HG03060 (cell line): Measurements from ENCODE around the gene LONRF2.

Source experiments
- ATAC-seq: cut with Tn5 transposase; IDR thresholded peaks from one replicate; pipeline ENCODE4 v1.9.1; 2021; ENCODE audit warnings: low read depth, moderate number of reproducible peaks; ENCODE audit not compliant: unreplicated experiment

Gene LONRF2

GRCh38 chr2:100302585-100302892 is 19.8 kb downstream of the LONRF2 start:
- no peak for ATAC-seq

GRCh38 chr2:100301881-100302584 is 20.3 kb downstream of the LONRF2 start:
- no peak for ATAC-seq

DNA sequence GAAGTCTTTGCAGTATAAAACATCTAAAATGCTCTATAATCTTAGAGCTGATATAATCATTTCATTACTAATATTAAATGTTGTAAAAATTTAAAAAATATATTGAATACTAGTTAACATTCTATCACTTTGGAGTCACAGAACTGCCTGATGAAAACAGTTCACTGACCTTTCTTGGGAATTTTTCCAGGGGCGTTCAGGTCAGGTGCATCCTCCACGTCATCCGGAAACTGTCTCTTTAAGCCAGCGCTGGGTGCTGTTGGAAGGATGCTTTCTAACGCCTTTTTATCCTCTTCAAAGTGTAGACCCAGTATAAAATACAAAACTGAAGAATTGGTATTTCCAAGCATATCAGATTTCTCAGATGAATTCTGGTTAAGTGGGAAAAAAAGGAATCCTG is 22.8 kb downstream of the LONRF2 start:
- ATAC-seq, result no peak

GRCh38 chr2:100297511-100297910 is 24.8 kb downstream of the LONRF2 start:
- no peak for ATAC-seq

DNA sequence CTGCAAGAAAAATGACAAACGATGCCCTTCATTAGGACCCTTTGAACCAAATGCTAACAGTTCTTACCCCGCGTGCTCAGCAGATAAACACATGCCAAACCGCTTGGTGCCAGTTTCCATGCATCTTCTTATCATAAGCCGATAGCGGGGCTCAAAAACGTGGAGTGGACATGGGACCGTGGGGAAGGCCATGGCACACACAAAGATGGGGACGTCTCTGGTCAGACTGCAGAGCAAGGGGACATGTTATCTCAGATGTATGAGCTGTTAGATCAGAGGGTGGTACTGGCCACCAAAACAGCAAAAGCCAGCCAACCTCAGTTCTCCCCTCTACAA is 28.2 kb downstream of the LONRF2 start:
- ATAC-seq, result no peak

- ATAC-seq, result no peak
Measured at GRCh38 chr2:100293341-100294161, 28.8 kb downstream of the LONRF2 start.

DNA sequence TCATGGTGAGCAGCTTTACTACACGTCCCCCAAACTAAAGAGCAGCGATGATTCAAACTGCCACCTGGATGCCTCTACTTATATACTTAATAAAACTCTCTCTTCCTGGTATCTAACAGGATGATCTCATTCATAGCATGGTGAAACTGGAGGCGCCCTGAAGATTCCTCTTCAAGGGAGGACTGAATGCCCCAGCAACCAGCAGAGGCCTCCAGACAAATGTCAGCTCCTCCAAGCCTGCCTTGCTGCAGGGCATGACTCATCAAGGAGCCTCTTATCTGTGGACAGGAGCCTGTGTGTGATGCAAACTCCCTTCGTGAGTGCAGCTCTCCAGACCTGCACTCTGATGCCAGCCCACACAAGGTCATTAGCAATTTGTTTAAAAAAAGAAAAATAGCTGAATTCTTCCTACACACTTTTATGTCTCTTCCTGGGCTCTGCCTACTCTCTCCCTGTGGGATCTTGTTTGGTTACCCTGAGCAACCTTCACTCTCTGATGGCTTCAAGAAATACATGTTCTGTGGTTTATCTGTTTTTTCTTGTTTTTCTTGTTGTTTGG is 30.2 kb downstream of the LONRF2 start:
- no peak for ATAC-seq

GRCh38 chr2:100291152-100291970 is 30.9 kb downstream of the LONRF2 start:
- no peak for ATAC-seq

DNA sequence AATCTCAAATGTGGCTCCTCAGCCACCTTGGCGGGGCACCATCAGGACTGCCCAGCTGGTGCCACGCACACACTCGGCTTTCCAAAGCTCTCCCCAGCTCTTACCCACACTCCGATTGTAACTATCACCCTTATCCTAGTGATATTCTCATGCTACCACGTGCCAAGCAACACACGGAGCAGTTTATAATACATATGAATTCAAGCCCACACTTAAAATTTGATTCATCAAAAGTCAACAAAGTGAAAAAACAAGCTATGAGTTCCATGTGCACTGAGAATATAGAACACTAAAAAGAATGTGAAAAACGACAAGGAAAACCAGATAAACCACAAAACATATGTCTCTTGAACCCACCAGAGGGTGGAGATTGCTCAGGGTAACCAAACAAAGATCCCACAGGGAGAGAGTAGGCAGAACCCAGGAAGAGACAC is 31.6 kb downstream of the LONRF2 start:
- ATAC-seq, result no peak

DNA sequence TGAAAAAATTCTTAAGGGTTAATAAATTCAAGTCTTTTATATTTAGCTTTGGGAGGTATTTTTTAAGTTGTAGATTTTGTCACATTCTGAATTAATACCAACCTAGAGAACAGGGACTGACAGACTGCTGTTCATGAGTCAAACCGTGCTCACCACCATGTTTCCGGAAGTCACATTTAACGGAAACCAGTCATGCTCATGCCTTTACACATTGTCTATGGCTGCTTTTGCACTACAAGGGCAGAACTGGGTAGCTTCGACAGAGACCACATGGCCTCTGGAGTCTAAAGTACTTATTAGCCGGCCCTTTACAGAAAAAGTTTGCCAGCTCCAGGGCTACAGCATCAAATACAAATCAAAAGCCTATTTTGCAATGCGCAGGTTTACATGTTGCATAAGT is 33.3 kb downstream of the LONRF2 start:
- ATAC-seq, result no peak

DNA sequence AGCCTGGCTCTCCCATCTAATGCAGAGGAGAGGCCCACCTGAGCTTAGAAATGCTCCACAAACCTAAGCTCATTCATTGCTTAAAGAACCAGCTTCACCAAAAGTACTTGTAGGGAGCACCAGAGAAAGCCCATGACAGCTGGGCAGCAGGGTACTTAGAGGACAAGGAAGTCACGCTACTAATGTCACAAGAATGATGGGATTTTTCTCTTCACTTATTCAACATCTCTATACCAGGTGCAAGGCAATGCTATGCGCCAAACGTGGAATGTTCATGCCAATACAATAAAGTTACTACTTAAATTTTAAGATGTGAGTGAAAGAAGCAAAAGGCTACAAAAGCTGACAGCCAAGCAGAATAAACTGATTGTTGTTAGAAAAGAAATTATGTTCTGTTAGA is 36.0 kb downstream of the LONRF2 start:
- no peak for ATAC-seq

DNA sequence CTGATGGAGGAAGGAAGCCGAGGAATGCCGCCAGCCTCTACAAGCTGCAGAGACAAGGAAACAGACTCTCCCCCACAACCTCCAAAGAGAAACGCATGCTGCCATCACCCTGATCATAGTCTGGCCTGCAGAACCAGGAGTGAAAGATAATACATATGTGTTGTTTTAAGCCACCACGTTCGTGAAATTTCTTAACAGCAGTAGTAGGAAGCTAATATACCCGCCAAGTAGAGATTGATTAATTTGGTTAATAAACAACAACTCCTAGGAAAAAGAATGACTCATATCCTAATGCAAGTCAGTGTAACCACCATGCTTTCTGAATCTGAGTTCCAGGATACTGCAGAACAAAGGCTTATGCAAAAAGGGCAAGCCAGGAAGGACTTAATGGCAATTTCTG is 36.6 kb downstream of the LONRF2 start:
- no peak for ATAC-seq

DNA sequence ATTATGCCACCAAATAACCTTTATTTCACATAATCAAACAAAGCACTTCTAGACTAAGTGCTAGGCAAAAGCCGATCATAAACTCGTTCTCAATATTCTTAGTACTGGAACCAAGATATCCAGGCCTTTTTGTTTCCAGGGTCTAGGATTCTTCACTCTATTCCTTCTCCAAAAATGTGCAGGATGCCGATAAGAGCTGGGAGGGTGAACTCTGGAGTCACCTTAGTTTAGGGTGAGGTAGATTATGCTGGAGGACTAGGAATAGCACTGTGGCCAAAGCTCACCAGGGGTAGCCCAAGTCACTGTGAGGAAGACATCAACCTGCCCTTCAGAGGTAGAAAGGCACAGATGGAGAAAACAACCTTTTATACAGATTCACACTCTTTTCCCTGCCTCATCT is 37.3 kb downstream of the LONRF2 start:
- ATAC-seq, result no peak

DNA sequence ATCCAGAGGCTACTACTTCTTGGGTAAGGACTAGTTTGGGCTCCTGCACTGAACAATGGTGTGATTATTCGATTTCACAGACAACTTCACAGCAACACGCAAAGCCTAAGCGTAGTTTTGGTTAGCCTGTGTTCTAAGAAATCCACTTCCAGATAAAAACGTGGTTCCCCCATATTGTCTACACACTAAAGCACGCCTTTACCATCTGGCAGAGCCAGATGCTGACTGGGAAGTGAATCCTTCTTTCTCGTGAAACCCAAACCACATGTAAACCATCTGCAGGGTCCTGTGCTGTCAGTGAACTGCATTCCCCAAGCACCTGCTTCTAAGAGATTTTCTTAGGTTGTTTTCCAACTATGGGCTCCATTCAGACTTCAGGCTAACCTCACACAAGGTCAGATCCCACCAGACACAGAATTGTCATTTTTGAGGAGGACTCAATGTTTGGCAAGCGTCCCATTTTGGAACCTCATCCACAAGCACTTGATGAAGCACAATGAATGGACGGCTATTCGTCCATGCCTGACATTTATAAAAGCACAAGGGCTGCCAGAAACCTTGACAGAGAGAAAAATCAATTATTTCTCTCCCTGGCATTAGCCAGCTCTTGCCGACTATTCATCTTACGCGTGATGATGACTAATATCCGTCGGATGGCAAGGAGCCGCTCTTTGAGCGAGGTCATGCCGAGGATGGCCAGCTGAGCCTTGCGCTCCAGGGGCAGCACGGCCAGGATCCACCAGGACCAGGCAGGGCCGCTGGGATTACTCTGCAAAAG is 38.4 kb downstream of the LONRF2 start:
- no peak for ATAC-seq

DNA sequence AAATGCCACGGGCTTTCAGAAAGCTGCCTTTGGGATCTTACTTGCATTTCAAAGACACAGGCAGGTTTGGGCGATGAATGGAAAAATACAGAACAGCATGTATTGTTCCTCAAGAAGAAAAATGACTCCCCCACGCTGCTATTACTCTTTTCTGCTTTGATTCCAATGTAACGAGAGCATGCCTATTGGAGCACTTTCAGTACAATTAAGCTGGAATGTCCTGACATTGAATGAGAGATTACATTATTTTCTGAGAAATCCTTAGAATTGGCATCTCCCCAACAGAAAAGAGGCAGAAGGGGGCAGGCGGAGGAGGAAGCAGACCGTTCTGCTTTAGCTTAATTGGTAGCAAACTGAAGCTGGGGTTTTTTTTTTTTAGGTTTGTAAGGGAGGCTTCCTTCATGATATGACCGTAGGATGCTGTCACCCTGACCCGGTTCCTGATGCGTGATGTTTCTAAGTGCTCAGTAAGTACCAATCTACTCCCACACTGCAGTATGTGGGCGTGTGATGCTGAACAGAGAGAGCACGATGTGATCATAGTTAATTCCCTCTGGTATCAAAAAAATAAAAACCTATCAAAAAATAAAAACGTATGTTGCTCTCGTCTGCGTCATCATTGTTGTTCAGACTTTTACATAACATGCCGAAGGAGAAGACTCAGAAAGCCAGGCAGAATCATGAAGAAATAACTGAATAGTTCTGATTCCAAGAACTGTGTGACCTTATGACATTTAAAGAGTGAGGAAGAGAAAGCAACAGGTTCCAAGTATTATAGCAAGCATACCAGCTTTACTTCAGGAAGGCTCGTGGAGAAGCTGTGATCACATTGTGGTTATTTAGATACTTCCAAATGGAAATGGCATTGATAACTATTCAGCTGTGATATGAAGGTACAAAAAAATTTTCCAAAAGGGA is 40.5 kb downstream of the LONRF2 start:
- no peak for ATAC-seq

GRCh38 chr2:100279586-100280534 is 42.4 kb downstream of the LONRF2 start:
- no peak for ATAC-seq

GRCh38 chr2:100278986-100279385 is 43.3 kb downstream of the LONRF2 start:
- ATAC-seq, result no peak

- ATAC-seq, result no peak
Measured at GRCh38 chr2:100278501-100278900, 43.8 kb downstream of the LONRF2 start.
